HG02759 (cell line): ENCODE results near the gene PRKG1.
A peak's percentile ranks its signal among the peaks of the same experiment; 100 is the strongest.

ENCODE experiments used
- ATAC-seq: cut with Tn5 transposase; IDR thresholded peaks from one replicate; pipeline ENCODE4 v1.9.1; 2021; ENCODE audit warnings: mild to moderate bottlenecking, moderate library complexity; ENCODE audit not compliant: unreplicated experiment

Gene PRKG1

GRCh38 chr10:51832652-51833383 is 758.5 kb downstream of the PRKG1 start:
- peak; percentile 96 for ATAC-seq

GRCh38 chr10:51834548-51834947 is 760.3 kb downstream of the PRKG1 start:
- ATAC-seq, result no peak

- ATAC-seq, result no peak
Observed at GRCh38 chr10:51838471-51838870, 764.2 kb downstream of the PRKG1 start.

- ATAC-seq, result no peak
Observed at GRCh38 chr10:51843966-51844365, 769.7 kb downstream of the PRKG1 start.

GRCh38 chr10:51846856-51847506 is 772.7 kb downstream of the PRKG1 start:
- ATAC-seq, result peak; percentile 54

- ATAC-seq, result no peak
Observed at GRCh38 chr10:51852297-51852696, 778.0 kb downstream of the PRKG1 start.

GRCh38 chr10:51857305-51857704 is 783.0 kb downstream of the PRKG1 start:
- ATAC-seq, result no peak

- peak; percentile 74 for ATAC-seq
Observed at GRCh38 chr10:51860257-51860656, 786.0 kb downstream of the PRKG1 start.

GRCh38 chr10:51861051-51861450 is 786.8 kb downstream of the PRKG1 start:
- no peak for ATAC-seq

GRCh38 chr10:51861731-51862130 is 787.4 kb downstream of the PRKG1 start:
- ATAC-seq, result no peak

- no peak for ATAC-seq
Observed at GRCh38 chr10:51862149-51862548, 787.9 kb downstream of the PRKG1 start.

GRCh38 chr10:51867956-51868355 is 793.7 kb downstream of the PRKG1 start:
- no peak for ATAC-seq

GRCh38 chr10:51874131-51874530 is 799.8 kb downstream of the PRKG1 start:
- no peak for ATAC-seq

GRCh38 chr10:51875610-51876009 is 801.3 kb downstream of the PRKG1 start:
- no peak for ATAC-seq

GRCh38 chr10:51876503-51876902 is 802.2 kb downstream of the PRKG1 start:
- no peak for ATAC-seq

- no peak for ATAC-seq
Observed at GRCh38 chr10:51876979-51877378, 802.7 kb downstream of the PRKG1 start.

- ATAC-seq, result no peak
Observed at GRCh38 chr10:51877636-51878035, 803.3 kb downstream of the PRKG1 start.

- peak; percentile 5 for ATAC-seq
Observed at GRCh38 chr10:51878695-51879094, 804.4 kb downstream of the PRKG1 start.

GRCh38 chr10:51879238-51879637 is 805.0 kb downstream of the PRKG1 start:
- ATAC-seq, result peak; percentile 93

GRCh38 chr10:51881213-51881612 is 806.9 kb downstream of the PRKG1 start:
- no peak for ATAC-seq

GRCh38 chr10:51886438-51887068 is 812.3 kb downstream of the PRKG1 start:
- no peak for ATAC-seq

- ATAC-seq, result no peak
Observed at GRCh38 chr10:51888263-51888662, 814.0 kb downstream of the PRKG1 start.
